H1 (cell line): ENCODE results near the gene RAB11A. TPM values are rescaled to one million over a fixed set of nuclear protein-coding genes. Genes with fewer than 3 reads are reported as not detected.

Experiments used
- CEBPB ChIP-seq: IDR thresholded peaks from 2 replicates; pipeline ENCODE4 v1.6.1; 2012; ENCODE audit warnings: low read depth, low read length
- ZNF274 ChIP-seq: IDR thresholded peaks from 2 replicates; pipeline ENCODE4 v1.7.0; 2012; ENCODE audit warnings: low read length, borderline replicate concordance; ENCODE audit errors: extremely low read depth
- polyA plus RNA-seq, 7 experiments: library from polyadenylated mRNA; depleted of rRNA in 3 of 7; stranded (reverse) in 5 of 7; unstranded in 2 of 7; fragments of >200 nt in 5 of 7; fragments of 200-250 nt in 2 of 7; gene quantifications; 1 replicate in 5 of 7; 2 replicates in 1 of 7; 4 replicates in 1 of 7; pipeline versions ENCODE4 v1.2.1 to v1.2.3, GENCODE V29; 2011 to 2013; ENCODE audit warnings: missing spikeins in 2 of 7, mixed read lengths in 2 of 7
- total RNA-seq: library from RNA; stranded (reverse); fragmentation: NEBNext Ultra II Directional; extraction: Animal tissue kit (Norgen Biotek cat#: 25700); gene quantifications from 2 replicates; pipeline ENCODE4 v1.2.1, GENCODE V29; 2021

Gene RAB11A
- total and polyA plus RNA-seq, 2 of the 8 experiments (the other 6 are each of a cell fraction or from before 2014, with no cell fraction given), result 211 to 254 TPM

DNA sequence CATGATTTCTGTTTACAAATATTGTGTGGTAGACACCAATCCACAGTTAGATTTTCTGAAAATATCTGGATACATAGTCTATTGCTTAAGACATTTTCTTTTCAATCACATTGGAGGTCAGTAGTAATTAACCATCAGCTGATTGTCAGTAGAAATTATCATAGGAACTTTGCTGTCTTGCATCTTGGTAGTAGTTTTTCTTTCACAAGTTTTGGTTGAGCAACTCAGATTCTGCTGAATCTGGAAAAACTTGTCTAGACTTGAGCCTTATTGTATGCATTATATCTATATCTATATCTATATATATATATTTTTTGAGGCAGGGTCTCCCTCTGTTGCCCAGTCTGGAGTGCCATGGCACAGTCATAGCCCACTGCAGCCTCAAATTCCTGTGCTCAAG, 4.0 kb downstream of the RAB11A start (continued):
- TF ChIP-seq ZNF274 (no peak), CEBPB (no peak)
